ENCODE results near the gene CELF1.
A peak's percentile ranks its signal among the peaks of the same experiment; 100 is the strongest.

The CELF1 gene

GRCh38 chr11:47552566-47553405 lies at the start of gene CELF1:
Gene CELF1 (minus strand): TSS chr11:47553132. CDS start chr11:47499523, 53,609 bp downstream.
- peak; percentile 84 to 93 (median 86) for DNase-seq (ENCODE audit: low read depth in 2 of 3, low spot score in 1 of 3)

GRCh38 chr11:47599902-47600301 lies 47.0 kb upstream of the CELF1 start:
- DNase-seq (ENCODE audit: low read depth in 2 of 3, low spot score in 1 of 3) = no peak

GRCh38 chr11:47595967-47596366 lies 43.0 kb upstream of the CELF1 start:
- no peak for DNase-seq (ENCODE audit: low read depth in 2 of 3, low spot score in 1 of 3)

- DNase-seq (ENCODE audit: low read depth in 2 of 3, low spot score in 1 of 3) = no peak
Measured at GRCh38 chr11:47595029-47595428, 42.1 kb upstream of the CELF1 start.

GRCh38 chr11:47593934-47594855 lies 41.3 kb upstream of the CELF1 start, which contains the start of gene C1QTNF4:
Gene C1QTNF4 (minus strand): TSS chr11:47594411. CDS start chr11:47590810, 3,601 bp downstream.
- DNase-seq (ENCODE audit: low read depth in 2 of 3, low spot score in 1 of 3) = no peak

GRCh38 chr11:47593492-47593933 lies 40.6 kb upstream of the CELF1 start:
- no peak for DNase-seq (ENCODE audit: low read depth in 2 of 3, low spot score in 1 of 3)

GRCh38 chr11:47592970-47593369 lies 40.0 kb upstream of the CELF1 start:
- no peak for DNase-seq (ENCODE audit: low read depth in 2 of 3, low spot score in 1 of 3)

GRCh38 chr11:47592251-47592650 lies 39.3 kb upstream of the CELF1 start:
- no peak for DNase-seq (ENCODE audit: low read depth in 2 of 3, low spot score in 1 of 3)

- no peak for DNase-seq (ENCODE audit: low read depth in 2 of 3, low spot score in 1 of 3)
Measured at GRCh38 chr11:47591764-47592163, 38.8 kb upstream of the CELF1 start.

GRCh38 chr11:47589977-47590861 lies 37.3 kb upstream of the CELF1 start:
- no peak for DNase-seq (ENCODE audit: low read depth in 2 of 3, low spot score in 1 of 3)

GRCh38 chr11:47589584-47589976 lies 36.6 kb upstream of the CELF1 start:
- DNase-seq (ENCODE audit: low read depth in 2 of 3, low spot score in 1 of 3) = no peak

GRCh38 chr11:47589118-47589517 lies 36.2 kb upstream of the CELF1 start:
- DNase-seq (ENCODE audit: low read depth in 2 of 3, low spot score in 1 of 3) = no peak

- no peak for DNase-seq (ENCODE audit: low read depth in 2 of 3, low spot score in 1 of 3)
Measured at GRCh38 chr11:47587723-47588326, 34.9 kb upstream of the CELF1 start.

- no peak for DNase-seq (ENCODE audit: low read depth in 2 of 3, low spot score in 1 of 3)
Measured at GRCh38 chr11:47587039-47587716, 34.2 kb upstream of the CELF1 start.

GRCh38 chr11:47586098-47586855 lies 33.3 kb upstream of the CELF1 start, which contains the start of gene FAM180B:
Gene FAM180B (plus strand): TSS chr11:47586678. CDS start chr11:47586769, 91 bp downstream.
- no peak for DNase-seq (ENCODE audit: low read depth in 2 of 3, low spot score in 1 of 3)

- DNase-seq (ENCODE audit: low read depth in 2 of 3, low spot score in 1 of 3) = no peak
Measured at GRCh38 chr11:47583844-47584243, 30.9 kb upstream of the CELF1 start.

GRCh38 chr11:47578524-47579494 lies 25.9 kb upstream of the CELF1 start, which contains the start of the genes KBTBD4 and NDUFS3:
Gene KBTBD4 (minus strand): TSS chr11:47578970. CDS start chr11:47578951, 19 bp downstream.
Gene NDUFS3 (plus strand): TSS chr11:47579074. CDS start chr11:47579092, 18 bp downstream.
- peak; percentile 82 to 91 (median 85) for DNase-seq (ENCODE audit: low read depth in 2 of 3, low spot score in 1 of 3)

Measured in stimulated activated CD4-positive, alpha-beta T cell treated with anti-CD3 and anti-CD28 coated beads, Interleukin-12 subunit alpha, Interleukin-12 subunit beta, amount 100 ng/mL, for 48 hours (primary cell).